AG04450 (cell line): Measurements from ENCODE around the gene ESPNL. TPM values are rescaled to one million over a fixed set of nuclear protein-coding genes. Genes with fewer than 3 reads are reported as not detected.

Source experiments
- CTCF ChIA-PET: fragments of 300-600, 350-600 bp; formaldehyde crosslinking; extraction: SDS; loops from one replicate; lab custom pipeline; 2022; ENCODE audit warnings: antibody characterized with exemption, inconsistent platforms; lab: Charles Lee
- POLR2A ChIA-PET: fragments of 350-600 bp; formaldehyde crosslinking; extraction: SDS; loops from one replicate; lab custom pipeline; 2021; ENCODE audit warnings: antibody characterized with exemption, inconsistent platforms; lab: Yijun Ruan, JAX
- DNase-seq: peaks from one replicate; pipeline ENCODE4 v3.0.0-alpha.2; 2011; ENCODE audit warnings: low read depth, low spot score
- H3K27ac ChIP-seq: one replicate; pipeline ENCODE4 v1.5.1; 2012; ENCODE audit warnings: low read depth, low read length, control low read depth
- H3K27me3 ChIP-seq: one replicate; pipeline ENCODE4 v1.6.0; 2012; ENCODE audit warnings: low read length; ENCODE audit not compliant: control insufficient read depth, insufficient read depth
- H3K4me3 ChIP-seq: 2 replicates; pipeline ENCODE4 v1.5.1; 2011; ENCODE audit warnings: mild to moderate bottlenecking, low read depth, low read length, control low read depth
- H3K9me3 ChIP-seq: 2 replicates; pipeline ENCODE4 v1.5.1; 2012; ENCODE audit warnings: low read length; ENCODE audit not compliant: control insufficient read depth, insufficient read depth
- polyA plus RNA-seq: library from polyadenylated mRNA; depleted of rRNA; stranded (reverse); fragments of >200 nt; gene quantifications from 2 replicates; pipeline ENCODE4 v1.2.3, GENCODE V29; 2011
- TF ChIP-seq, protein P1 (sequence below): IDR thresholded peaks from 2 replicates; pipeline ENCODE4 v1.5.1; 2011; ENCODE audit warnings: low read depth, low read length, control low read depth, inconsistent platforms

The ESPNL gene
- polyA plus RNA-seq, 1 experiment = 1.0 TPM

DNA sequence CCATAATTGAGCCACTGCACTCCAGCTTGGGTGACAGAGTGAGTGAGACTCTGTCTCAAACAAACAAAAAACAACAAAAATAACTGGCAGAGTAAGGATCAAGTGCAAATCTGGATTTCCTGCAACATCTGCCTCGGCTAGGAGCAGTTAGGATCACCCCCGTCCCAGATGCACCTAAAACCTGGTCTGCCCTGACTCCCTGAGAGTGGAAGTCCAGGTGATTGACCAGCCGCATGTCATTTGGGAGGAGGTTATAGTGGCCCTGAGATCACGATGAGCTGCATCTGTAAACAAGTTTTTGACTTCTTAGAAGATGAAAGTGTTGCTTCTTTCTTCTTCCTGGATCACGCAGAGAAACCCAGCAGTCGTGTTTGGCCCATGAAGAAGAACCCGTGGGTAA, 5.0 kb upstream of the ESPNL start:
- Histone ChIP-seq H3K27me3 (no peaks in the 10 kb centered on the region), H3K4me3 (no peak overlapping the region), H3K9me3 (peaks cover 9% of the 10 kb centered on the region; the same call in 1 of the 2 replicates), H3K27ac (no peak overlapping the region)
- ChIA-PET POLR2A (no interaction called here), CTCF (interaction anchor here (0.5 kb wide), 1 partner anchor 113 kb away, joined by 3 read pairs; no protein-coding TSS in a partner anchor)
- no peak for DNase-seq
- TF ChIP-seq, protein P1, sequence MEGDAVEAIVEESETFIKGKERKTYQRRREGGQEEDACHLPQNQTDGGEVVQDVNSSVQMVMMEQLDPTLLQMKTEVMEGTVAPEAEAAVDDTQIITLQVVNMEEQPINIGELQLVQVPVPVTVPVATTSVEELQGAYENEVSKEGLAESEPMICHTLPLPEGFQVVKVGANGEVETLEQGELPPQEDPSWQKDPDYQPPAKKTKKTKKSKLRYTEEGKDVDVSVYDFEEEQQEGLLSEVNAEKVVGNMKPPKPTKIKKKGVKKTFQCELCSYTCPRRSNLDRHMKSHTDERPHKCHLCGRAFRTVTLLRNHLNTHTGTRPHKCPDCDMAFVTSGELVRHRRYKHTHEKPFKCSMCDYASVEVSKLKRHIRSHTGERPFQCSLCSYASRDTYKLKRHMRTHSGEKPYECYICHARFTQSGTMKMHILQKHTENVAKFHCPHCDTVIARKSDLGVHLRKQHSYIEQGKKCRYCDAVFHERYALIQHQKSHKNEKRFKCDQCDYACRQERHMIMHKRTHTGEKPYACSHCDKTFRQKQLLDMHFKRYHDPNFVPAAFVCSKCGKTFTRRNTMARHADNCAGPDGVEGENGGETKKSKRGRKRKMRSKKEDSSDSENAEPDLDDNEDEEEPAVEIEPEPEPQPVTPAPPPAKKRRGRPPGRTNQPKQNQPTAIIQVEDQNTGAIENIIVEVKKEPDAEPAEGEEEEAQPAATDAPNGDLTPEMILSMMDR = no peak

DNA sequence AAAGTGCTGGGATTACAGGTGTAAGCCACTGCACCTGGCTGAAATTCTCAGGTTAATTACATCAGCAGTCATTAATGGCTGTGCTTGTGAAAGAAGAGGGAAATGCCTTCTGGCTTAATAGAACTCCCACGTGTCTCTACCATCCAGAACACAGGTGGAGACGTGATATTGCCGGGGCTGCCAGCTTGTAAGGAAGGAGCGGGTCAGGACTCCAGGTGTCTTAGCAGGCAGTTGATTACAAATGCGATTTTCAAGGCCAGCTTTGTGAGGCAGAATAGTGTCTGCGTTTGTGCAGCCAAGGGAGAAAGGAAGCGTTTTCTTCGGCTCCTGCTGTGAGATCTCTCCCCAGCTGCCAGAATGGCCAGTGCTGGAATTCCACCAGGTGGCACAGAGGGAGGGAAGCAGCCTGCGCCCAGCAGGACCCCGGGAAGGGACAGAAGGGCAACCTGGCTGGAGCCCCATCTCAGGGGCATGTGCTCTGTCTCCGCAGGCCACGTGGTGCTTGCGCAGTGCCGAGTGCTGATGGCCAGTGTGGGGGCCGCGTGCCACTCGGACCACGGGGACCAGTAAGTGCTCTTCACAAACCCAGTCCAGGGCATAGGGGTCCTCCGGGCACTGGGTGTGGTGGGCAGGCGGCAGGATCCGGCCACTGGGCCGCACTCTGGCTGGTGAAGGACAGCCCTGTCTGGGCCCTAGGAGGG, 3.7 kb upstream of the ESPNL start:
- TF ChIP-seq, protein P1 = no peak
- H3K27ac ChIP-seq = no peak overlapping the region
- ChIA-PET POLR2A (no interaction called here), CTCF (no interaction called here)
- H3K27me3 ChIP-seq = no peaks in the 10 kb centered on the region
- DNase-seq = no peak
- no peak overlapping the region for H3K4me3 ChIP-seq
- H3K9me3 ChIP-seq = peaks cover 9% of the 10 kb centered on the region; the same call in 1 of the 2 replicates

DNA sequence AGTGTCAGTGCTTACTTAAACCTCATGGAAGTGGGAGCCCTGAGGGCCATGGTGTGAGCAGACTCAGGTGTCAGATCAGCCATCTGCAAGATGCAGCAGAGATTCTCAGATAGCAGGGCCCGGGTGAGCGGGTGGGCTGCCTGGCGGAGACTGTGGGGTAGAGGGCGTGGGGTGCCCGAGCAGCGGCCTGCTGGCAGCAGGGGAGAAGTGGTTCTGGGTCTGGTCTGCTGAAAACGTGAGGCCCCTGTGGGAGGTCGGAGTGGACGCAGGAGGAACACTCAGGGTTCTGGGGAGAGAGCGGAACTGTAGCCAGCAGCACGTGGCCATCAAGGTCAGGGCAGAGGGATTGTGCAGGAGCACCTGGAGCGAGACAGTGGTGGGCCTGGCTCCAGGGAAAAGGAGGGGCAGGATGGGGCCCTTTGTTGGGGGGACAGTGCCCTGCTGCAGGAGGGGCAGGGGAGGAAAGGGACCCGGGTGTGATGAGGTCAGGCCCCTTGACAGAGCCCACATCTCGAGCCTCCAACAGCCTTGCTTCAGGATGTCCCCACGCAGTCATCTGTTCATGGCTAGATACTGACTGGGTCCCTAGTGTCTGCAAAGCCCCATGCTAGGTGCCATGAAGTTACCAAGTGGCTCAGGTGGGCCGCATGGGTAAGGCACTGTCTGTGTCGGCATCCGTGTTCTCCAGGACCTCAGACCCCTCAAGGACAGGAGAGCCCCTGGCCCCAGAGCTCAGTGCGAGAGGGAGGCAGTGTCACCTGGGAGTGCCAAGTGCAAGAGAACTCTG, 2.7 kb upstream of the ESPNL start:
- TF ChIP-seq, protein P1 = no peak
- H3K27me3 ChIP-seq = no peaks in the 10 kb centered on the region
- ChIA-PET POLR2A (no interaction called here), CTCF (interaction anchor here (0.6 kb wide), 1 partner anchor 166 kb away, joined by 3 read pairs; no protein-coding TSS in a partner anchor)
- H3K27ac ChIP-seq = no peak overlapping the region
- DNase-seq = no peak
- H3K4me3 ChIP-seq = no peak overlapping the region
- peaks cover 9% of the 10 kb centered on the region; the same call in 1 of the 2 replicates for H3K9me3 ChIP-seq

DNA sequence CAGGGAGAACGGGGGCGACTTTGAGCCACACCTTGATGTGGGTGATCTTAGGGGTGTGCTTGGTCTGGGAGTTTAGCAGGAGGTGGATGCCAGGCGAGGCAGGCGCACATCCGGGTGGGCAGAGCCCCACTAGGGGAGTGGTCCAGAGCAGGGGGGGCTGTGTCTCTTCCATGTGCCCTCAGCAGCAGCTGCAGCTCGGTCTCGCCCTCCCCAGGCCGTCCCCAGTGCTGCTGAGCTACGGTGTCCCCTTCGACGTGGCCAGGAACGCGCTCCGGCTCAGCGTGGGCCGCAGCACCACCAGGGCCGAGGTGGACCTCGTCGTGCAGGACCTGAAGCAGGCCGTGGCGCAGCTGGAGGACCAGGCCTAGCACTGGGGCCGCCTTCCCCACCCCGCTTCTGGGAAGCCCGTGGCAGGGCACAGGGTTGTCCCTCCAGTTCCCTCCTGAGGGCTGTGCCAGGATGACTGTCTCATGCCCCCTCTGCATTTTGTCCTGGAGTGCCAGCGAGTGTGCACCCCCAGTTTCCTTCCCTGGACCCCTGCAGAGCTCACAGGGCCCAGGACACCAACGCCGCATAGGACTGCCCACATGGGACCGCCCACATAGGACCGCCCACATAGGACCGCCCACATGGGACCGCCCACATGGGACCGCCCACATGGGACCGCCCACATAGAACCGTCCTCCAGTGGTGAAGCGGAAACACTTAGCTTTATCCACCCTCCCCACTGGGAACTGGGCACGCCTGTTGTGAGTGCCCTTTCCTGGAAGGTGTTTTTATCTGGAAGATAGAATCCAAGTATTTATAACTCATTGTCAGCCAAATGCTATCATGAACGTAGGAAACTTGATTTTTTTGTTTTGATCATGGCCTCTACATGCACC, 1.9 kb upstream of the ESPNL start:
- CTCF ChIA-PET = interaction anchor here (0.6 kb wide), 2 partner anchors 165 to 175 kb away, joined by 3 read pairs; no protein-coding TSS in a partner anchor
- Histone ChIP-seq H3K27me3 (no peaks in the 10 kb centered on the region), H3K27ac (no peak overlapping the region), H3K9me3 (peaks cover 9% of the 10 kb centered on the region; the same call in 1 of the 2 replicates), H3K4me3 (no peak overlapping the region)
- TF ChIP-seq, protein P1 = no peak
- POLR2A ChIA-PET = interaction anchor here (0.5 kb wide), 1 partner anchor 137 kb away, joined by 3 read pairs; no protein-coding TSS in a partner anchor
- peak; percentile 23 for DNase-seq
